Activated CD8-positive, alpha-beta memory T cell treated with anti-CD3 and anti-CD28 coated beads for 36 hours (primary cell): ENCODE data around the gene PCDH19. TPM values are rescaled to one million over a fixed set of nuclear protein-coding genes. Genes with fewer than 3 reads are reported as not detected.
"Not testable (repeated sequence)": the region's sequence is repeated elsewhere in the genome, so short reads cannot be mapped to it uniquely, and the experiment has no call there.

Experiments
- CTCF ChIA-PET: fragments of 350-600 bp; sonication (Branson Sonifier 250); formaldehyde crosslinking; loops from one replicate; lab custom pipeline; 2021; ENCODE audit warnings: antibody characterized with exemption; lab: Charles Lee
- POLR2A ChIA-PET: fragments of 350-600 bp; sonication (Branson Sonifier 250); formaldehyde crosslinking; loops from one replicate; lab custom pipeline; 2021; ENCODE audit warnings: antibody characterized with exemption; lab: Charles Lee
- total RNA-seq, 2 experiments: library from RNA; stranded (reverse); gene quantifications; one replicate each; pipeline ENCODE4 v1.2.3, GENCODE V29; 2021

PCDH19 gene
- total RNA-seq: not detected

- POLR2A ChIA-PET: no interaction called here
Measured at GRCh38 chrX:100409610-100410590, at the start of gene PCDH19. PCDH19 (minus strand) TSS chrX:100410273; CDS start chrX:100408597, 1,676 bp downstream.

GRCh38 chrX:100449696-100450608 is 39.9 kb upstream of the PCDH19 start:
- POLR2A ChIA-PET: no interaction called here
- CTCF ChIA-PET: no interaction called here

More at GRCh38 chrX:100409610-100410590, at the start of gene PCDH19:
- CTCF ChIA-PET: no interaction called here

DNA sequence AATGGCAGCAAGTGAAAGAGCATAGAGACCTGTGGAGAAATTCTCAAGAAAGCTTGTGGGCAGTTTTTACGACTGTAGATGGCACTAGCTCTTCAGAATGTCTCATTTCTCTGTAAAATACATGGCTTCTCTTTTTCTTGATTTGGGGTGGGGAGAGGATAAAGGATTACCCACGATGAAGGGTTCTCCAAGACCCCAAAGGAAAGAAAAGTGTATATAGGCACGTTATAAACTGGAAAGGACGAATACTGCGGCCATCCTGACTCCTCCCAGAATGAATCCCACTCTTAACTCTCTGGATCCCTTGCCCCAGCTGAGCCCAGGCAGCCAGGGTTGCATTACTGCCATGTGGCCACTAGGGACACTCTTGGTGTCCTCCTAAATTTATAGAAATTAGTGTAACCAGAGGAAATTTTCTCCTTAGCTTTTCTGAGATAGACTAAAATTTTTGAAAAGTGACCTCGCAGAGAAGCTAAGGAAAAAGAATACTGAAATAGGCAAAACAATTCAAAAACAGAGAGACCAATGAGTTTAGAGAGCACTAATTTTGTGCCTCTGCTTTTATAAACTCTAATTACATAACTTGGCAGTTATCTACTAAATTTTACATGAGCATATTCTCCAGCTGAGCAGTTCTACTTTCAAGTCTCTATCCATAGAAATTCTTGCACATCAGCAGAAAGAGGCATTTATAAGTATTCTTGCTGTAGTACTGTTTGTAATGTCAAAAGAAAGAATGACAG is 37.8 kb upstream of the PCDH19 start:
- POLR2A ChIA-PET: no interaction called here
- CTCF ChIA-PET: no interaction called here

DNA sequence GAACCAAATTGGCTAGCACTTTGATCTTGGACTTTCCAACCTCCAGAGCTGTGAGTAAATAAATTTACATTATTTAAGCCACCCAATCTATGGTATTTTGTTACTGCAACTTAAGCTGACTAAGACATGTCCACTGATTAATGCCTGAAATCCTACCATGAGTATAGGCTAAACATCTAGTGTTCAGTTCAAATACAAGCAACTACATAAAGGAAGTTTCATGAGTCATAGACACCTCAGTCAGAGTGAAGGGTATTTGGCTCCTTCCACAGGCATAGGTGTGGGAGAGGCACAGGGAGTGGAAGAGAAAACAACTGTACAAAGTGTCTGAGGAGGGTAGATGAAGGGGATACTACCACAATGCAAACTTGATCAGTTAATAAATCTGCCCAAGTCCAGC is 35.5 kb upstream of the PCDH19 start:
- ChIA-PET POLR2A (no interaction called here), CTCF (no interaction called here)

- CTCF ChIA-PET, POLR2A ChIA-PET: not testable (repeated sequence)
Measured at GRCh38 chrX:100441321-100441720, 31.2 kb upstream of the PCDH19 start.

GRCh38 chrX:100440006-100440405 is 29.9 kb upstream of the PCDH19 start:
- ChIA-PET CTCF (no interaction called here), POLR2A (no interaction called here)

- CTCF ChIA-PET: no interaction called here
- POLR2A ChIA-PET: no interaction called here
Measured at GRCh38 chrX:100435726-100436125, 25.7 kb upstream of the PCDH19 start.

GRCh38 chrX:100424012-100424411 is 13.9 kb upstream of the PCDH19 start:
- ChIA-PET POLR2A (no interaction called here), CTCF (interaction anchor here (0.5 to 1.0 kb wide), 2 partner anchors 9 to 263 kb away, joined by 3 read pairs; no protein-coding TSS in a partner anchor)

DNA sequence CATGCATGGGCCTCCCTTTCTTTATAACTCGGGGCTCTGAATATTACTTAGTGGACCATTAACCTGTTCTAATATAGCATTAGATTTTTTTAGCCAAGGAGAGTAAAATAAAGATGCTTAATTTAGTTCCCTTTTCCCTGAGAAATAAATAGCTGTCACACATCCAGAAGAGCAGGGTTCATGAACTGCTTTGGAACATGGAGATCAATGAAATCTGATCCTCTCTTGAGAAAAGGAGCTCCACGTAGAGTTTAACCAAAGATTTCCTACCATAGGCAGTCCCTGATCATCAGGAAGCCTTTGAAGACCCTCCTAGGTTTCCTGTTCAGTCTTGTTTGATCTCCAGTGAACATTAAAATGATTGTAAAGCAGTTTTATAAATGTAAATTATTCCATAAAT is 8.5 kb upstream of the PCDH19 start:
- POLR2A ChIA-PET: no interaction called here
- CTCF ChIA-PET: no interaction called here

DNA sequence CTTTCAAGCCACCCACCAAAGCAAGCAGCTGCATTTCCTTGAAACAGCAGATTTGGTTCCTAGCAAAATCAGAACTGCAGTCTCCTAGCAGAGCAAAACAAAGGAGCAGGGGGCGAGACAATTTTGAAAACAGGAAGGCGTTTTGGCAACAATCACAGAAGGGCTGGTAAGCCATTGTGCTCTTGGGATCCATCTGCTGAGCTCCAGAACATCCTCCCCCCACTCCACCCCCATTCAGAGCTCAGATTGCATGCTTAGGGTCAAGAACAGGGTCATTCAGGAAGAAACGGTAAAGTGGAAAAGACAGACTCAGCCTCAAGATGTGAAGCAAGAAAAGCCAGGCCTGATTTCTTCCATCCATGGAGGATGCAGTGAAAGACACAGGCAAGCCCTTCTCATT is 7.6 kb upstream of the PCDH19 start:
- CTCF ChIA-PET: no interaction called here
- POLR2A ChIA-PET: no interaction called here

DNA sequence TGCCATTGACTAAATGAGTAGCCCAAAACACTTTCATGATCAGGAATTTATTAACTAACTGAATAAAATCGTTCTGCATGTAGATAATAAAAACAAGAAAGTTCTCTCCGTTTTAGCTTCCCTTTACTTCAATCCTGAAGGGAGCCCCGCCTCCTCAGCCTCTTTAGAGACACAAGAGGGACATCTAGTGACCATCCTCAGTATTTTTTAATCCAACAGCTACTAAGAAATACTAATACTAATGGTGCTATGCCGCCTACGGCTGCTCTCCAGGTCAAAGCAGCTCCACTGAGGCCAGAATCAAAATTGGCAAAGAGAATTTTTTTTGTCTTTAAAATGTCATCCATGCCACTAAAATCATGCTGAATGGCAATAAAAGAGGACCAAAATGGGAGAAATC is 3.2 kb upstream of the PCDH19 start:
- ChIA-PET CTCF (no interaction called here), POLR2A (no interaction called here)

DNA sequence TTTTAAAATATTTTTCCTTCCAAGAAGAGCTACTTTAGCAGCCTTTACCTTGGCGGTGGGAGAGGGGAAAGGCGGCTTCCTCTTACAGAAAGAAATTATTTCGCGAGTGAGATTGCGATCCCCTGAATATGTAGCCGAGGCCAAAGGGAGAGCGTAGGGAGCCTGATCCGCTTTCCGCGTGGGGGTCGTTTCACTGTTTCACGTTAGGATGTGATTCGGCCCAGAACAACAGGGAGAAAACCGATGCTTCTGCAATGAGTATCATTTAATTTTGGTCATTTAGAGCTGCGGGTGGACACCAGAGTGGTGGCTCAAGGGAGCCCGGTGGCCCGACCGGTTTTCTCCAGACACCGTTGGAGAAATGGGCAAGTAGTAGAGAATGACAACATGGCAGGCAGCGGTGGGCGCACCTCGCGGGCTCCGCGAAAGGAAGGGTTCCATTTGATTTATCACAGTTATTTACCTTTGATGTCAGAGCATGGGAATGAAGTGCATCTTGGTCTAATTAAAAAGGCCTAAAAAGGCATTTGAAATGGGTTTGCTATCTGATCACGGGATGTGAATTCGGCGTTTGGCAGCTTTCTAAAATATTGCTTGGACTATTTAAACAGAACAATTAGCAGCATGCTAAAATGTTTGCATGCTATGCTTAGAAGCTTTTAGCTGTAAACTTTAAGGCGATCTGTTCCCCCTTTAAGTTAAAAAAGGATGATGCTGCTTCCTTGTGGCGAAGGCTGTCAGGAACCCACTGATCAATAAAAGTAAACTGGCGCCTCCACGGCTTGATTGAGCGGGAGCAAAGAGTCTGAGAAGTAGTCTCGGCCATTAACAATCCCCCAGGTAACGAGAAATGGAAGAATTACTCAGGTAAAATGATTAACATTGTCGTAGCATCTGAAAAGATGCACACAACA is 2.0 kb upstream of the PCDH19 start:
- ChIA-PET CTCF (no interaction called here), POLR2A (no interaction called here)

DNA sequence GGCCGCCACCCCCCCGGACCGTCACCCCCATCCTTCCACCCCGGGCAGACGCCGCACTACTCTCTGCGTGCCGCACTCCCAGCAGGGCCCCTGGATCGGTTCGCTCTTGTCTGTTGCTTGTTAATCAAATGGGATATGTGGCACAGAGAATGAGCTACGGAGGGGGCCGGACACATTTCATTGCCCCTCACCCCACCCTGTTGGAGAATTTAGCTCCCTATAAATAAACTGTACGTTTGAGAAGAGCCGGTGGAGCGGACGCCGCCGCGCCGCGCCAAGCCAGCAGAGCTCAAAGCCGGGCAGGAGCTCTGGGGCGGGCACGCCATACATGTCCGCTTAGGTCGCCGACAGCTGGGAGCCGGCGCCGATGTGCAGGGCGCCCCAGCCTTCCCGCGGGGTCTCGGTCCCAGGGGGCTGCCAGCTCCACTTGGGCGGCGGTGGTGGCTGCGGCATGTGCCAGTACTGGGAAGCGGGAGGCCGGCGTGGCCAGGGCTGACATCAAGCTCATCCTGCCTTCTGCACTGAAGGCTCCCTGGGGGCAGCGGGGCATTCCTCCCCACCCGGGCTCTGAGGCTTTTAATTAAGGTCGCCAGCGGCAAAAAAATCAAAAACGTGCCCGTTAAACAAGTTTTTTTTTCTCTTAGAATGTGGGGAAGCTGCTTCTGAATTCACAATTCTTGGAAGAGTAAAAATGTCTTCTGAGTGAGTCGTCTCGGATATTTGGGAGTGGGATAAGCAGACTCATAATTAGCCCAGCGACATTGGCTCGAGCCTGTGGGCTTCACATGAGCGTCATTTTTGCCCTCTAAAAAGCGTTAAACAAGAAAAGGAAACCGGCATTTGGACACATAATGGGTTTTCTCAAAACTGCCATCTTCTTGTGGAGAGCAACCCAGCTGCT is 1.1 kb upstream of the PCDH19 start:
- ChIA-PET POLR2A (no interaction called here), CTCF (no interaction called here)

DNA sequence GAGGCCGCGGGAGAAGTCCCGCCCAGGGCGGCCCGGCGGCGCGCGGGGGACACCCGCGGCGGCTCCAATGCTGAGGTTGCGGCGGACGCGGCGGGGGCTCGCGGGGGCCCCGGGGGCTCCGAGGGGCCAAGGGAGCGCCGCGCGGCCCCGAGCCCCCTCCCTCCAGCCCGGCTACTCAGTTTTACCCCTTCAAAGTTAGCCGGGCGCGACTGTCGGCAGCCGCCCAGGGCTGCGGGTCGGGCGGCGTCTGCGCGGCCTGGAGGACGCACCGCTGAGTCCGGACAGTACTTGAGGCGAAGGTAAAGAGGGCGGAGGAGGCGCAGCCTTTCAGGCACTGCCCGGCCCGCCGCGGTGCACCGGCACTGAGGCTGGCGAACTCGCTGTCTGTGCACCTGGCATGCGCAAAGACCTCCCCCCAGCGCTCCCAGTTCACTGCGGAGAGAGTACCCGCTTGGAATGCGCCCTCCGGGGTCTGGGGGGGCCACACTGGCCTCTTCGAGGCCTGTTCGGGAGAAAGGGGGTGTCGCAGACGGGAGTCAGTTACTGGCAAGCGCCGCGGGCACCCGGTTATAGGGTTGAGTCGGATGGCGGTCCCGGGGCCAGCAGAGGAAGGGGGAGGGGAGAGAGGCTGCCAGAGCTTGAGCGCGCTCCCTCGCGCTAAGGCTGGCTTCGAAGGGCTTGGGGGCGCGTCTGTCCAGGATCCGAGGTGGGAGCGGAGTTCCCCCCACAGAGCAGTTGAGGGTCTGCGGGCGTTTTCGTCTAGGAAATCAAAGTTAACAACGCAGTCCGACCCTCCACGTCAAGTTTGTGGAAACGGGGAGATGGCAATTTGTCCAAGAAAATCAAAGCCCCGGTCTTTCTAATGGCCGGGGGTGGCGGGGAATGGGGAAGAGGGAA is 1.1 kb downstream of the PCDH19 start:
- ChIA-PET POLR2A (no interaction called here), CTCF (no interaction called here)

- ChIA-PET POLR2A (no interaction called here), CTCF (no interaction called here)
Measured at GRCh38 chrX:100407784-100408712, 2.0 kb downstream of the PCDH19 start.
